RWPE2 (cell line): ENCODE data around the gene APLN.

Experiments
- ATAC-seq: fragments of 200-7000 bp; cut with Tn5 transposase; 3 replicates; pipeline ENCODE4 v1.9.1; 2021; ENCODE audit warnings: low read depth
- DNase-seq: peaks from one replicate; pipeline ENCODE4 v3.0.0-alpha.2; 2020; ENCODE audit warnings: low spot score
- H3K27ac ChIP-seq: fragments of 450-650 bp; 2 replicates; pipeline ENCODE4 v1.5.1; 2017; ENCODE audit warnings: mild to moderate bottlenecking; ENCODE audit not compliant: poor library complexity, severe bottlenecking
- H3K27me3 ChIP-seq: fragments of 250-450 bp; sonication (Bioruptor Pico); 2 replicates; pipeline ENCODE4 v1.5.1; 2021; ENCODE audit warnings: mild to moderate bottlenecking, moderate library complexity; ENCODE audit not compliant: insufficient read depth, poor library complexity, severe bottlenecking
- H3K36me3 ChIP-seq: fragments of 250-450 bp; sonication (Bioruptor Pico); 2 replicates; pipeline ENCODE4 v1.5.1; 2020; ENCODE audit warnings: low read depth, mild to moderate bottlenecking, moderate library complexity
- H3K4me1 ChIP-seq: fragments of 250-450 bp; sonication (Bioruptor Pico); 2 replicates; pipeline ENCODE4 v1.5.1; 2021; ENCODE audit warnings: mild to moderate bottlenecking, moderate library complexity; ENCODE audit not compliant: insufficient read depth, poor library complexity, severe bottlenecking
- H3K4me3 ChIP-seq: fragments of 250-450 bp; sonication (Bioruptor Pico); 2 replicates; pipeline ENCODE4 v1.5.1; 2021; ENCODE audit warnings: mild to moderate bottlenecking, moderate library complexity; ENCODE audit not compliant: severe bottlenecking
- H3K9me3 ChIP-seq: fragments of 250-450 bp; sonication (Bioruptor Pico); 2 replicates; pipeline ENCODE4 v1.5.1; 2021; ENCODE audit warnings: mild to moderate bottlenecking, moderate library complexity; ENCODE audit not compliant: severe bottlenecking
- CTCF ChIP-seq: fragments of 450-650 bp; IDR thresholded peaks from one replicate; pipeline ENCODE4 v1.5.1; 2017; ENCODE audit warnings: mild to moderate bottlenecking, moderate library complexity; ENCODE audit not compliant: poor library complexity, severe bottlenecking

APLN gene

GRCh38 chrX:129651756-129652564 lies 2.8 kb downstream of the APLN start:
- no peak overlapping the region for H3K27ac ChIP-seq
- no peaks in the 10 kb centered on the region for H3K27me3 ChIP-seq
- H3K4me3 ChIP-seq = no peak overlapping the region
- no peaks in the 10 kb centered on the region for H3K9me3 ChIP-seq
- H3K36me3 ChIP-seq = no peaks in the 10 kb centered on the region
- TF ChIP-seq CTCF = no peak
- ATAC-seq (no peak), DNase-seq (no peak)
- H3K4me1 ChIP-seq = no peaks in the 10 kb centered on the region

- no peak for DNase-seq
- Histone ChIP-seq H3K4me3 (no peak overlapping the region), H3K4me1 (no peaks in the 10 kb centered on the region), H3K36me3 (no peaks in the 10 kb centered on the region), H3K9me3 (no peaks in the 10 kb centered on the region), H3K27me3 (no peaks in the 10 kb centered on the region), H3K27ac (no peak overlapping the region)
- TF ChIP-seq CTCF = no peak
- no peak for ATAC-seq
Measured at GRCh38 chrX:129650821-129651510, 3.8 kb downstream of the APLN start.

GRCh38 chrX:129650183-129650689 lies 4.5 kb downstream of the APLN start:
- Histone ChIP-seq H3K4me1 (no peaks in the 10 kb centered on the region), H3K27ac (no peak overlapping the region), H3K27me3 (no peaks in the 10 kb centered on the region), H3K4me3 (no peak overlapping the region), H3K36me3 (no peaks in the 10 kb centered on the region), H3K9me3 (no peaks in the 10 kb centered on the region)
- TF ChIP-seq CTCF = no peak
- no peak for ATAC-seq
- no peak for DNase-seq

GRCh38 chrX:129649268-129650182 lies 5.2 kb downstream of the APLN start:
- no peak; the same call in 2 of the 3 replicates for ATAC-seq
- H3K9me3 ChIP-seq = no peaks in the 10 kb centered on the region

More at GRCh38 chrX:129649268-129650182, 5.2 kb downstream of the APLN start:
- DNase-seq = no peak
- H3K27me3 ChIP-seq = no peaks in the 10 kb centered on the region
- H3K36me3 ChIP-seq = no peaks in the 10 kb centered on the region
- no peak overlapping the region for H3K4me3 ChIP-seq
- no peak overlapping the region for H3K27ac ChIP-seq
- TF ChIP-seq CTCF = no peak
- no peaks in the 10 kb centered on the region for H3K4me1 ChIP-seq
